HTERT RPE-1 (cell line): ENCODE results near the gene MRPL23.
"Not testable (repeated sequence)": the region's sequence is repeated elsewhere in the genome, so short reads cannot be mapped to it uniquely, and the experiment has no call there.

Experiments
- in situ Hi-C: fragments of 300-500 bp; cut with MboI; formaldehyde crosslinking; loops from 4 replicates; pipeline ENCODE4 v1.14.3; 2020; ENCODE audit warnings: low sequenced_read_pairs

The MRPL23 gene

GRCh38 chr11:1932681-1933080 is 14.5 kb upstream of the MRPL23 start:
- in situ Hi-C loops, result no loop called here

- in situ Hi-C loops, result no loop called here
Observed at GRCh38 chr11:1933416-1934334, 13.5 kb upstream of the MRPL23 start.

DNA sequence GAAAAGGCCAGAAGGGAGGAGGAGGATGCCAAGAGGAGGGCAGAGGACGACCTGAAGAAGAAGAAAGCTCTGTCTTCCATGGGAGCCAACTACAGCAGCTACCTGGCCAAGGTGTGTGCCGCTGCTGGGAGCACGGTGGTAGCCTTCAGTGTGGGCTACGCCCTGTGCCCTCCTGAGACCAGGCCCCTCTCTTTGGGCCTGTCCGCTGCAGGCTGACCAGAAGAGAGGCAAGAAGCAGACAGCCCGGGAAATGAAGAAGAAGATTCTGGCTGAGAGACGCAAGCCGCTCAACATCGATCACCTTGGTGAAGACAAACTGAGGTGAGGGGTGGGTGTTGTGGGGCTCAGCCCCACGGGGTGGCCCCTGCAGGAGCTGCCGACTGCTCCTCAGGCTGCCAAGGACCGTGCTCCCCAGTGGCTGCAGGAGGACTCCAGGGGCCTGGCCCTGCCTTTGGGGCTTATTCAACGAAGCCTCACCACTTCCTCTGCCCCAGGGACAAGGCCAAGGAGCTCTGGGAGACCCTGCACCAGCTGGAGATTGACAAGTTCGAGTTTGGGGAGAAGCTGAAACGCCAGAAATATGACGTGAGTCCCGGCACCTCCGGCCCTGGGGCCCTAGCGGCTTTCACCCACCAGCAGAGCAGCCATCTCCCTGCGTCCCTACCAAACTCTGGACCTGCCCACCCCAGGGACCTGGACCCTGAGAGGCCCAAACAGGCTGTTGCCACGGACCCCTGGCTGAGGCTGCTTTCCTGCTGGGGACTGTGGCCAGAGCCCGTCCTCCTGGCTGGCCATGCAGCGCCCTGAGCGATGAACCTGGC is 12.6 kb upstream of the MRPL23 start:
- in situ Hi-C loops, result no loop called here

DNA sequence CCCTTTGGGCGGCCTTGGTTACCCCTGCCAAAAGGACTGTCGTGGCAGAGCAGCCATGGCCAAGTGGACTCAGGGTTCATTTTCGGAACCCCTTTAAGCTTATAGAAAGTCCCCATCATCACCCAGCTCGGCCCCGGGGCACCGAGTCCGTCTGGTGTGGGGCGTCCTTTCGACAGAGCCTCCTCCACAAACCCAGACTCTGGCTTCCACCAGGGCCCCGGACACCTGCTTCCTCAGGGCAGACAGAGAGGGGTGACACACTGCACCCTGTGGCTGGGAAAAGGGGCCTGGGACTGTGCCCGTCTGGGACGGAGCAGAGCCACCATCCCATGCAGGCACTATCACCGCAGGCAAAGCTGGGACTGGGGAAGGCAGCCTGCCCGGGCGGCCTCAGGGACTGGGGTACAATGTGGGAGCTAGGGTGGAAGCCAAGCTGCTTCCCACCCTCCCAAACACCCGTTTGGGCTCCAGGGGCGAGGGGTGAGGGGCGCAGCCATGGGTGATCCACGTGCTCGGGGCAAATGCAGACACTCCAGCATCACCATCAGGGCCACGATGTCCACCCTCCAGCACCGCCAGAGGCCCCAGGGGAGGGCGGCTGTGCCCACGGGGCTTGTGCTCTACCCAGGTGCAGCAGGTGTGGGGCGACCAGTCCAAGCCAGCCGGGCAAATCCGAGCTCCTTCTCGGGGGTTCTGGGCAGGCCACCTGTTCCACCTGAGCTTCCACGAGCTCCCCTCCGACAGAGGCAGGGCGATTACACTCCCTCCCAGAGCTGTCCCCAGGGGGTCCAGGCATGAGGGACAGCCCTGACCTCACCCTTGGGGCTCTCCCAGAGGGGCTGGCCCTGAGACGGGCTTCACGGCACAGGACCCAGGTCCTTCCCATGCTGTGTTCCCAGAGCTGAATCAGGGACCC is 11.7 kb upstream of the MRPL23 start:
- in situ Hi-C loops, result no loop called here

- in situ Hi-C loops, result no loop called here
Observed at GRCh38 chr11:1936072-1936780, 10.9 kb upstream of the MRPL23 start.

GRCh38 chr11:1936781-1937615 is 10.1 kb upstream of the MRPL23 start:
- in situ Hi-C loops, result no loop called here

DNA sequence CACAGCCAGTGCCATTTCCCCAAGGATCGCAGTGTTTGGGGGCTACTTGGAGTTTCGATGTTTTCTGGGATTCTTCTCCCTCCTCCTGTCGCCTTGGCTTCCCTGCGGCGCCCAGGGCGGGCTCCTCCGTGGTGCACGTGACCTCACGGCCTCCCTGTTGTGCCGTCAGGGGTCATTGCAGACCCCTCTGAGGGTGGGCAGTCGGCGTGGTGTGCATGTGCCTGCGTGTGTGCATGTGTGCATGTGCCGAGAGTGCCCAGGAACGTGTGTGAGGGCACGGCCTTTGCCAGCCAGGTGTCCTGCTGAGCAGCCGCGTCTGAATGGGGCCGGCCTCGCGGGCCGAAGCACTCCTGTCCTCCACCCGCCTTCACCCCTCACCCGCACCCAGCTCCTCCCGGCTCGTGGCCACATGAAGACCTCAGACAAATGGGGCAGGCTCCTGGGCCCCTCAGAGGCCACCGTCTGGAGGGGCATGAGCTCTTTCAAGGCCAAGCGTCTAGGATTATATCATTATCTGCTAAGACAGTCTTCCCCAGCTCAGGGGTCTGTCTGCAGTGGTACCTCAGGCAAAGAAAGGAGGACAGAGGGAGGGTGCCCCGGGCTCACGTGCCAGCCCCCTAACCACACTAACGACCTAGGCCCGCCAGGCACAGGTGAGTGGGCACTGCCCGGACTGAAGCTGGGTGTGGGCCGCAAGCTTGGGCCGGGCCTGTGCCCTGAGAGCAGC is 9.4 kb upstream of the MRPL23 start:
- in situ Hi-C loops, result no loop called here

- in situ Hi-C loops, result no loop called here
Observed at GRCh38 chr11:1938343-1939005, 8.7 kb upstream of the MRPL23 start.

- in situ Hi-C loops, result no loop called here
Observed at GRCh38 chr11:1939006-1939625, 8.0 kb upstream of the MRPL23 start.

GRCh38 chr11:1939788-1940187 is 7.3 kb upstream of the MRPL23 start:
- in situ Hi-C loops, result not testable (repeated sequence)

GRCh38 chr11:1942558-1943260 is 4.4 kb upstream of the MRPL23 start:
- in situ Hi-C loops, result no loop called here

DNA sequence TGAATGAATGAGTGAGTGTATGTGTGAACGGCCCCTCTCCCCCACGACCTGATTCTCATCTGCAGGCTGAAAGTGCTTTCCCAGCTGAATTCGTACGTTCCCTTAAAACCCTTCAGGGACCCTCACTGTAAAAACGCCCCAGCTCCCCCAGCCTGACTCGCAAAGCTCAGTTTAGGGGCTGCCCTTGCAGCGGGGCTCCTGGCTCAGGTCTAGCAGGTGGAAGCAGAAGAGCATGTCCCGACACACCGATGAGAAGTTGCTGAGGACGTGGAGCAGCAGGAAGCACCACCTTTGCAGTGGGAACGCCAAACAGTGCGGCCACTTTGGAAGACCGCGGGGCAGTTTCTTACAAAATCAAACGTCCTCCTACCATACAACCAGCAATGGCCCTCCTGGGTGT is 3.6 kb upstream of the MRPL23 start:
- in situ Hi-C loops, result no loop called here

DNA sequence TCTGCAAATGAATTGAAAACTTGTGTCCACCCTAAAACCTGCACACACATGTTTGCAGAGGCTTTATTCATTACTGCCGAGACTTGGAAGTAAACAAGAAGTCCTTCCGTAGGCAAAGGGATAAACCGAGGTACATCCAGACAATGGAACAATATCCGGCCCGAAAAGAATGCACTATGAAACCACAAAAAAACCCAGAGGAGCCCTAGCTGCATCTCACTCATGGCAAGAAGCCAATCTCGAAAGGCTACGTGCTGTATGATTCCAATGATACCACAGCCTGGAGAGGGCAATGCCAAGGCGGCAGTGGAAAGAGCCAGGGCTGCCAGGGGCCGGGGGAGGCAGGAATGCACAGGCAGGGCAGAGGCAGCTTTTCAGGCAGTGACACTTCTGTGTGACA is 3.2 kb upstream of the MRPL23 start:
- in situ Hi-C loops, result no loop called here

DNA sequence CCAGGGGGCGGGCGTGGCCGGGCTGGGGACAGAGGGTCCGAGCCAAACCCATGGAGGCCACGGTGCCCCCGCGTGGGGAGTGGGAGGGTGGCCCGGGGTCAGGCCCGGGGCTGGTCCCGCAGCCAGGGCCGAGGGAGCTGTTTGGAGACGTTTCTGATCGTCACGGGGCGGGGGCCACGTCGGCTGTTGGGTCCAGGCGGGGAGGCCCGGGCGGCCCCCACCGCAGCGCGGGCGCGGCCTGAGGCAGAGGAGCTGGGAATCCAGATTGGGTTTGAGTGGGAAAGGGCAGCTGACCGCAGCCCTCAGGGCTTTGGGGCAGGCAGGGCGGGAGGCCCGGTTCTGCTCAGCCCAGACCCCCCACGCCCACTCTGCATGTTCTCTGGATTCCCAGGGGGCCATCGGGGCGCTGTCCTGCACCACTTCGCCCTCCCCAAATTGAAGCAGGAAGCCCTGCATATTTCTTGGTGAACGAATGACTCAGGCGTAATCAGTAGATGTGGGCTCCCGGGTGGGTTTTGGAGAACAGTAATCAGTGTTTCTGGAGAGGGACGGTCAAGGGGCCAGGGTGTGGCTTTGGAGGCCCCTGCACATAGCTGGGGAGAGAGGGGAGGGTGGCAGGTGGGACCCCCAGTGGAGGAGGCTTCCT is 583 bp downstream of the MRPL23 start:
- in situ Hi-C loops, result no loop called here

DNA sequence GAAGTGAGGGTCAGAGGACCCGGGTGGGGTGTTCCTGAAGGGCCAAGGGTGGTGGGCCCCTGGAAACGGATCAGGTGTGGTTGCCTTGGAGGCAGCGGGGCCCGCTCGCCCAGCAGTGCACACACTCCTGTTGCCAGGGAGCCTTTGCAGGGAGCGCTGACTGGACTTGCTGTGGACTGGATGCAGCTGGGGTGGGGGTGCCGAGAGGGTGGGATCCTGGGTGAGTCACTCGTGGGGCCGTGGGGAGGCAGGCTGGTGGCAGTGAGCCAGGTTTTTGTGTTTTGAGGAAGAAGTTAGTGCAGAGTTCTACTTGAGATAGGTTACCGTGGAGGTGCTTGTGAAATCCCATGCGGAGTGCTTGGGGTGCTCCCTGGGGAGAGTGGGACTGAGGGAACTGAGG is 1.3 kb downstream of the MRPL23 start:
- in situ Hi-C loops, result no loop called here

DNA sequence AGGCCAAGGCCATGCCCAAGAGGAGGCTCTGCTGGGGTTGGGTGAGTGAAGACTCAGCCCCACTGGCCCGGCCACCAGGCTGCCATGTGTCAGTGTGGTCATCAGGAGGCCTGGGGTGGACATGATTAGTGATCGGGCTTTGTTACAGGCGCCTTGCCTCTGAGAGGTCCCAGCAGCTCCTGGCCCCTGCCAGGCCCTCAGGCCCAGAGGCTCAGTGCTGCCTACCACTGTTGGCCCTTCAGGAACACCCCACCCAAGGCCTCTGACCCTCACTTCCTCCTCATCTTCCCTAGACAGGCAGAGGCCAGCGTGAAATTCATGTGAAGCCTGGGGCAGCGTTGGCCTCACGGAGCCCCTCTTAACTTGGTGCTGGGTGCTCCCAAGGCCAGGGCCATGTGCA is 2.2 kb downstream of the MRPL23 start:
- in situ Hi-C loops, result no loop called here

DNA sequence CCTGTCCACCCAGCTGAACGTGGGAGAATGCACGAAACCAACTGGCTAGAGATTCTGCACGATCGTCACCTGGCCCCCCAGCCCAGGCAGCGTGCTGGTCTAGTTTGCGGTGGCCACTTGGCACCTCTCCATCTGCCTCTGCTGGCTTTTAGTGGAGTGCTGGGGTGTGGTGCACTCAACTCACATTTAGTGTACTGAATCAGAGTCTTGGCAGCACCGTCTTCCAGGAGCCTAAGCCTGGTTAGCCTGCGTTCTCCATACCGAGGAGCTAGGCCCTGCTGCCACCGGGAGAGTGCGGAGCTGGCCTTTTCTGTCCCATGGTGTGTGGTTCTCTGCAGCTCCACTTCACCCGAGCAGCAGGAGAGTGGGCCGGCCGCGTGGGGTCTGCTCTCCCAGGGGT is 2.8 kb downstream of the MRPL23 start:
- in situ Hi-C loops, result no loop called here
